Suprapubic skin (tissue), 4 donors: ENCODE data around the gene TMEM50B. TPM values are rescaled to one million over a fixed set of nuclear protein-coding genes. Genes with fewer than 3 reads are reported as not detected.
"Not testable (repeated sequence)": the region's sequence is repeated elsewhere in the genome, so short reads cannot be mapped to it uniquely, and the experiment has no call there.

Experiments used
- DNase-seq, 2 donors: peaks; one replicate each; pipeline ENCODE4 v3.0.0-alpha.2; 2019; ENCODE audit warnings: low spot score in 2 of 2
- H3K27ac ChIP-seq: fragments of 200-600 bp; sonication (generic); one replicate; pipeline ENCODE4 v1.5.1; 2019
- H3K27me3 ChIP-seq: fragments of 200-600 bp; sonication (generic); one replicate; pipeline ENCODE4 v1.5.1; 2019
- H3K36me3 ChIP-seq: fragments of 200-600 bp; sonication (generic); one replicate; pipeline ENCODE4 v1.5.1; 2019
- H3K4me1 ChIP-seq: fragments of 200-600 bp; sonication (generic); one replicate; pipeline ENCODE4 v1.5.1; 2019
- H3K4me3 ChIP-seq: fragments of 200-600 bp; sonication (generic); one replicate; pipeline ENCODE4 v1.5.1; 2019; ENCODE audit warnings: mild to moderate bottlenecking
- H3K9me3 ChIP-seq: fragments of 200-600 bp; sonication (generic); one replicate; pipeline ENCODE4 v1.5.1; 2019
- CTCF ChIP-seq, 2 donors: fragments of 200-600 bp in 1 of 2; fragments of 450-650 bp in 1 of 2; sonication (generic) in 1 of 2; IDR thresholded peaks; one replicate each; pipeline ENCODE4 v1.5.1; 2016 to 2019; ENCODE audit warnings: antibody characterized with exemption in 2 of 2, mild to moderate bottlenecking in 1 of 2, moderate library complexity in 1 of 2
- EP300 ChIP-seq: sonication (generic); formaldehyde crosslinking; IDR thresholded peaks from one replicate; pipeline ENCODE4 v1.6.1; 2017; ENCODE audit warnings: antibody characterized with exemption
- POLR2A ChIP-seq, 2 donors: fragments of 450-650 bp; IDR thresholded peaks; one replicate each; pipeline ENCODE4 v1.6.1; 2017; ENCODE audit warnings: antibody characterized with exemption in 2 of 2, mild to moderate bottlenecking in 2 of 2, moderate library complexity in 2 of 2
- POLR2AphosphoS5 ChIP-seq, 3 donors: sonication (generic); formaldehyde crosslinking; IDR thresholded peaks; one replicate each; pipeline ENCODE4 v1.6.1; 2017; ENCODE audit warnings: antibody characterized with exemption in 3 of 3
- WGBS: methylation state at CpG from one replicate; pipeline ENCODE4 v1.1.5; 2018; 5-methylcytosine and 5-hydroxymethylcytosine counted together
- total RNA-seq, 4 donors: library from RNA; depleted of rRNA; stranded (reverse); fragments of >200 nt; gene quantifications; one replicate each; pipeline ENCODE4 v1.1.0, GENCODE V29; 2016

TMEM50B gene
- total RNA-seq, 4 donors from 2014 or later, result 33.1 to 151 (median 59.8) TPM

- TF ChIP-seq POLR2A (IDR thresholded peaks at IDR 0.05), result no peak
- TF ChIP-seq EP300, result no peak
- no peak for TF ChIP-seq POLR2AphosphoS5 (IDR thresholded peaks at IDR 0.05)
- no peak for TF ChIP-seq CTCF (IDR thresholded peaks at IDR 0.05)
- Histone ChIP-seq H3K4me1 (no peaks in the 10 kb centered on the region), H3K27ac (no peak overlapping the region), H3K27me3 (no peaks in the 10 kb centered on the region), H3K36me3 (peaks cover 77% of the 10 kb centered on the region), H3K9me3 (no peaks in the 10 kb centered on the region), H3K4me3 (no peak overlapping the region)
- no peak for DNase-seq
- 96% methylated on average over 3 of the region's 3 CpGs for WGBS
These were observed 32.7 kb upstream of the TMEM50B start for GRCh38 chr21:33512481-33512880.

GRCh38 chr21:33511639-33512038, 31.9 kb upstream of the TMEM50B start:
- Histone ChIP-seq H3K9me3 (no peaks in the 10 kb centered on the region), H3K36me3 (peaks cover 69% of the 10 kb centered on the region), H3K4me3 (no peak overlapping the region), H3K27ac (no peak overlapping the region), H3K27me3 (no peaks in the 10 kb centered on the region), H3K4me1 (no peaks in the 10 kb centered on the region)
- over 99% methylated on average over 4 of the region's 4 CpGs for WGBS
- DNase-seq, result no peak
- TF ChIP-seq POLR2A (IDR thresholded peaks at IDR 0.05), result no peak

GRCh38 chr21:33510826-33511225, 31.1 kb upstream of the TMEM50B start:
- 95% methylated on average over 8 of the region's 8 CpGs for WGBS
- no peak for DNase-seq

GRCh38 chr21:33507003-33507402, 27.2 kb upstream of the TMEM50B start:
- H3K27me3 ChIP-seq, H3K9me3 ChIP-seq, H3K4me1 ChIP-seq, H3K4me3 ChIP-seq, DNase-seq, H3K27ac ChIP-seq: not testable (repeated sequence)
- H3K36me3 ChIP-seq, result peaks cover 52% of the 10 kb centered on the region
- WGBS, result 97% methylated on average over 1 of the region's 1 CpG

More at GRCh38 chr21:33510826-33511225, 31.1 kb upstream of the TMEM50B start:
- no peaks in the 10 kb centered on the region for H3K27me3 ChIP-seq
- TF ChIP-seq EP300 (no peak), POLR2AphosphoS5 (IDR thresholded peaks at IDR 0.05) (no peak), POLR2A (IDR thresholded peaks at IDR 0.05) (no peak), CTCF (IDR thresholded peaks at IDR 0.05) (no peak)
- peaks cover 67% of the 10 kb centered on the region for H3K36me3 ChIP-seq
- H3K27ac ChIP-seq, result no peak overlapping the region
- H3K9me3 ChIP-seq, result no peaks in the 10 kb centered on the region
- no peak overlapping the region for H3K4me3 ChIP-seq
- H3K4me1 ChIP-seq, result no peaks in the 10 kb centered on the region

GRCh38 chr21:33505833-33506232, 26.1 kb upstream of the TMEM50B start:
- Histone ChIP-seq H3K9me3 (no peaks in the 10 kb centered on the region), H3K27me3 (no peaks in the 10 kb centered on the region), H3K4me3 (no peak overlapping the region), H3K27ac (no peak overlapping the region), H3K4me1 (no peaks in the 10 kb centered on the region), H3K36me3 (peaks cover 41% of the 10 kb centered on the region)
- WGBS, result 97% methylated on average over 8 of the region's 8 CpGs
- TF ChIP-seq EP300 (no peak), POLR2A (IDR thresholded peaks at IDR 0.05) (no peak), POLR2AphosphoS5 (IDR thresholded peaks at IDR 0.05) (no peak), CTCF (IDR thresholded peaks at IDR 0.05) (no peak)
- no peak for DNase-seq

GRCh38 chr21:33496345-33496744, 16.6 kb upstream of the TMEM50B start:
- TF ChIP-seq POLR2AphosphoS5 (IDR thresholded peaks at IDR 0.05) (no peak), CTCF (IDR thresholded peaks at IDR 0.05) (no peak), POLR2A (IDR thresholded peaks at IDR 0.05) (no peak), EP300 (no peak)
- Histone ChIP-seq H3K9me3 (no peaks in the 10 kb centered on the region), H3K27ac (no peak overlapping the region), H3K27me3 (no peaks in the 10 kb centered on the region), H3K36me3 (no peaks in the 10 kb centered on the region), H3K4me3 (no peak overlapping the region), H3K4me1 (peaks cover 6% of the 10 kb centered on the region)
- WGBS, result 75% methylated on average over 7 of the region's 7 CpGs
- DNase-seq, result no peak
